ENCODE results near the gene ANXA2R.

The ANXA2R gene

GRCh38 chr5:43042626-43043399, 2.7 kb upstream of the ANXA2R start (continued):
- TF ChIP-seq BCL6B (tag by site-specific recombination; IDR thresholded peaks at IDR 0.05) (no peak), ZIC2 (tag by site-specific recombination; IDR thresholded peaks at IDR 0.05) (peak; percentile 23), ZNF514 (tag by site-specific recombination; IDR thresholded peaks at IDR 0.05) (no peak), ZSCAN23 (tag by site-specific recombination; IDR thresholded peaks at IDR 0.05) (peak; percentile 53; the same call in 1 of the 2 replicates), ZNF571 (tag by site-specific recombination; IDR thresholded peaks at IDR 0.05) (no peak), ZNF707 (tag by site-specific recombination; IDR thresholded peaks at IDR 0.05) (no peak), ZBTB49 (tag by site-specific recombination; IDR thresholded peaks at IDR 0.05; ENCODE audit: low read depth) (no peak), ZNF239 (tag by site-specific recombination; IDR thresholded peaks at IDR 0.05) (no peak), KLF10 (tag by site-specific recombination; IDR thresholded peaks at IDR 0.05) (no peak), ZBTB48 (tag by site-specific recombination; IDR thresholded peaks at IDR 0.05) (0 out of 2 replicates have a peak, but pooled peaks have one; percentile 17), ZSCAN30 (tag by site-specific recombination; IDR thresholded peaks at IDR 0.05) (peak; percentile 83), ZNF639 (tag by site-specific recombination; IDR thresholded peaks at IDR 0.05) (no peak; the same call in 1 of the 2 replicates), EGR2 (tag by site-specific recombination; IDR thresholded peaks at IDR 0.05; ENCODE audit: low read depth) (no peak), ZBTB8A (tag by site-specific recombination; IDR thresholded peaks at IDR 0.05) (peak; percentile 85), HOXC10 (CRISPR knock-in tag; IDR thresholded peaks at IDR 0.05) (no peak), TCF7L2 (IDR thresholded peaks at IDR 0.05; ENCODE audit: borderline replicate concordance, low read depth, low read length) (no peak), ZNF560 (tag by site-specific recombination; IDR thresholded peaks at IDR 0.05; ENCODE audit: borderline replicate concordance) (no peak), ZNF280D (tag by site-specific recombination; IDR thresholded peaks at IDR 0.05) (no peak), ZNF48 (tag by site-specific recombination; IDR thresholded peaks at IDR 0.05) (no peak), ZNF776 (tag by site-specific recombination; IDR thresholded peaks at IDR 0.05; ENCODE audit: borderline replicate concordance) (no peak), ZNF302 (tag by site-specific recombination; IDR thresholded peaks at IDR 0.05; ENCODE audit: low read depth) (no peak), SP2 (tag by site-specific recombination; IDR thresholded peaks at IDR 0.05) (no peak), ZNF580 (tag by site-specific recombination; IDR thresholded peaks at IDR 0.05) (peak; percentile 80), ZNF140 (tag by site-specific recombination; IDR thresholded peaks at IDR 0.05) (no peak), SP3 (tag by site-specific recombination; IDR thresholded peaks at IDR 0.05) (0 out of 2 replicates have a peak, but pooled peaks have one; percentile 19), MEIS1 (CRISPR knock-in tag; IDR thresholded peaks at IDR 0.05; ENCODE audit: borderline replicate concordance) (no peak), ZNF623 (tag by site-specific recombination; IDR thresholded peaks at IDR 0.05) (no peak), FEZF1 (tag by site-specific recombination; IDR thresholded peaks at IDR 0.05) (peak; percentile 11; the same call in 1 of the 2 replicates), ZNF792 (tag by site-specific recombination; IDR thresholded peaks at IDR 0.05) (no peak), GLI4 (tag by site-specific recombination; IDR thresholded peaks at IDR 0.05) (0 out of 2 replicates have a peak, but pooled peaks have one; percentile 52), ZXDB (tag by site-specific recombination; IDR thresholded peaks at IDR 0.05) (peak; percentile 19), ZNF394 (tag by site-specific recombination; IDR thresholded peaks at IDR 0.05; ENCODE audit: borderline replicate concordance) (peak; percentile 23; the same call in 1 of the 2 replicates), ZNF629 (tag by site-specific recombination; IDR thresholded peaks at IDR 0.05) (peak; percentile 69)

Data from HEK293 (cell line).